ENCODE results near the gene ARHGAP44. TPM values are rescaled to one million over a fixed set of nuclear protein-coding genes. Genes with fewer than 3 reads are reported as not detected.

The ARHGAP44 gene
- polyA plus RNA-seq, 1 donor from 2014 or later = 5.9 TPM

DNA sequence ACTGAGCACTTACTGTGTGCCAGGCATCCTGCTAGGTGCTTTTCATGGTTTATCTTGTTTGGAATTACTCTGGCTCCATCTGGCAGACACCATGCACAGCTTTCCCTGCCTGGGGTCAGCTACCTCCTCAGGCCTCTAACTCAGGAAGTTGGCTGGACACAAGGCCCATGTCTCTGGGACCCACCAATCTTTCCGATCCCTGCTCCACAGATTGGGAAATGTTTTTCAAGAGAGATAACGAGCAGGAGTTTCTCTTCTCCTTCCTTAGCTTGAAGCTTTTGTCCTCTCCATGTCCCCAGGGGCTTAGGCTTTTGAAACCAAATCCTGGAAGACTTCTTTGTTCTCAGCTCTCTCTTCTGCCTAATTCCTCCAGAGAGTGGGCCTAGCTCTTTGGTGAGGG lies 240.0 kb downstream of the ARHGAP44 start:
- Histone ChIP-seq H2AFZ (ENCODE audit: low read depth, low read length) (no peak overlapping the region), H3F3A (ENCODE audit: insufficient read depth, low read length, poor library complexity, severe bottlenecking) (no peaks in the 10 kb centered on the region), H3K27me3 (ENCODE audit: insufficient read depth, low read depth, low read length) (no peaks in the 10 kb centered on the region), H3K27ac (ENCODE audit: low read length) (no peak overlapping the region), H4K20me1 (ENCODE audit: insufficient read depth) (no peaks in the 10 kb centered on the region), H3K4me2 (ENCODE audit: low read length) (no peak overlapping the region), H3K36me3 (ENCODE audit: insufficient read depth, low read length) (no peaks in the 10 kb centered on the region), H3K79me2 (replicated peaks; ENCODE audit: insufficient read depth, low read length) (no peaks in the 10 kb centered on the region), H3K4me3 (ENCODE audit: low read length) (no peak overlapping the region), H3K9me3 (ENCODE audit: low read length) (no peaks in the 10 kb centered on the region), H3K9ac (ENCODE audit: low read length) (no peak overlapping the region), H3K9me2 (ENCODE audit: insufficient read depth, low read length) (no peaks in the 10 kb centered on the region)
- TF ChIP-seq EP300 (conservative IDR thresholded peaks at IDR 0.05; ENCODE audit: poor library complexity, severe bottlenecking) = no peak
- TF ChIP-seq, protein P1, sequence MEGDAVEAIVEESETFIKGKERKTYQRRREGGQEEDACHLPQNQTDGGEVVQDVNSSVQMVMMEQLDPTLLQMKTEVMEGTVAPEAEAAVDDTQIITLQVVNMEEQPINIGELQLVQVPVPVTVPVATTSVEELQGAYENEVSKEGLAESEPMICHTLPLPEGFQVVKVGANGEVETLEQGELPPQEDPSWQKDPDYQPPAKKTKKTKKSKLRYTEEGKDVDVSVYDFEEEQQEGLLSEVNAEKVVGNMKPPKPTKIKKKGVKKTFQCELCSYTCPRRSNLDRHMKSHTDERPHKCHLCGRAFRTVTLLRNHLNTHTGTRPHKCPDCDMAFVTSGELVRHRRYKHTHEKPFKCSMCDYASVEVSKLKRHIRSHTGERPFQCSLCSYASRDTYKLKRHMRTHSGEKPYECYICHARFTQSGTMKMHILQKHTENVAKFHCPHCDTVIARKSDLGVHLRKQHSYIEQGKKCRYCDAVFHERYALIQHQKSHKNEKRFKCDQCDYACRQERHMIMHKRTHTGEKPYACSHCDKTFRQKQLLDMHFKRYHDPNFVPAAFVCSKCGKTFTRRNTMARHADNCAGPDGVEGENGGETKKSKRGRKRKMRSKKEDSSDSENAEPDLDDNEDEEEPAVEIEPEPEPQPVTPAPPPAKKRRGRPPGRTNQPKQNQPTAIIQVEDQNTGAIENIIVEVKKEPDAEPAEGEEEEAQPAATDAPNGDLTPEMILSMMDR (IDR thresholded peaks at IDR 0.05; ENCODE audit: poor library complexity, severe bottlenecking) = no peak
- TF ChIP-seq SMC3 (conservative IDR thresholded peaks at IDR 0.05; ENCODE audit: poor library complexity) = no peak
- no peak for TF ChIP-seq TAF1 (IDR thresholded peaks at IDR 0.05; ENCODE audit: low read depth)
- TF ChIP-seq, protein P2, sequence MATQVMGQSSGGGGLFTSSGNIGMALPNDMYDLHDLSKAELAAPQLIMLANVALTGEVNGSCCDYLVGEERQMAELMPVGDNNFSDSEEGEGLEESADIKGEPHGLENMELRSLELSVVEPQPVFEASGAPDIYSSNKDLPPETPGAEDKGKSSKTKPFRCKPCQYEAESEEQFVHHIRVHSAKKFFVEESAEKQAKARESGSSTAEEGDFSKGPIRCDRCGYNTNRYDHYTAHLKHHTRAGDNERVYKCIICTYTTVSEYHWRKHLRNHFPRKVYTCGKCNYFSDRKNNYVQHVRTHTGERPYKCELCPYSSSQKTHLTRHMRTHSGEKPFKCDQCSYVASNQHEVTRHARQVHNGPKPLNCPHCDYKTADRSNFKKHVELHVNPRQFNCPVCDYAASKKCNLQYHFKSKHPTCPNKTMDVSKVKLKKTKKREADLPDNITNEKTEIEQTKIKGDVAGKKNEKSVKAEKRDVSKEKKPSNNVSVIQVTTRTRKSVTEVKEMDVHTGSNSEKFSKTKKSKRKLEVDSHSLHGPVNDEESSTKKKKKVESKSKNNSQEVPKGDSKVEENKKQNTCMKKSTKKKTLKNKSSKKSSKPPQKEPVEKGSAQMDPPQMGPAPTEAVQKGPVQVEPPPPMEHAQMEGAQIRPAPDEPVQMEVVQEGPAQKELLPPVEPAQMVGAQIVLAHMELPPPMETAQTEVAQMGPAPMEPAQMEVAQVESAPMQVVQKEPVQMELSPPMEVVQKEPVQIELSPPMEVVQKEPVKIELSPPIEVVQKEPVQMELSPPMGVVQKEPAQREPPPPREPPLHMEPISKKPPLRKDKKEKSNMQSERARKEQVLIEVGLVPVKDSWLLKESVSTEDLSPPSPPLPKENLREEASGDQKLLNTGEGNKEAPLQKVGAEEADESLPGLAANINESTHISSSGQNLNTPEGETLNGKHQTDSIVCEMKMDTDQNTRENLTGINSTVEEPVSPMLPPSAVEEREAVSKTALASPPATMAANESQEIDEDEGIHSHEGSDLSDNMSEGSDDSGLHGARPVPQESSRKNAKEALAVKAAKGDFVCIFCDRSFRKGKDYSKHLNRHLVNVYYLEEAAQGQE (IDR thresholded peaks at IDR 0.05; ENCODE audit: borderline replicate concordance) = no peak
- TF ChIP-seq MXI1 (conservative IDR thresholded peaks at IDR 0.05; ENCODE audit: poor library complexity, severe bottlenecking) = no peak
- no peak for TF ChIP-seq RAD21 (conservative IDR thresholded peaks at IDR 0.05)
- no peak for TF ChIP-seq POLR2AphosphoS5 (IDR thresholded peaks at IDR 0.05)
- no peak for TF ChIP-seq EZH2 (IDR thresholded peaks at IDR 0.05; ENCODE audit: borderline replicate concordance, insufficient read depth, low read length, poor library complexity, severe bottlenecking)

DNA sequence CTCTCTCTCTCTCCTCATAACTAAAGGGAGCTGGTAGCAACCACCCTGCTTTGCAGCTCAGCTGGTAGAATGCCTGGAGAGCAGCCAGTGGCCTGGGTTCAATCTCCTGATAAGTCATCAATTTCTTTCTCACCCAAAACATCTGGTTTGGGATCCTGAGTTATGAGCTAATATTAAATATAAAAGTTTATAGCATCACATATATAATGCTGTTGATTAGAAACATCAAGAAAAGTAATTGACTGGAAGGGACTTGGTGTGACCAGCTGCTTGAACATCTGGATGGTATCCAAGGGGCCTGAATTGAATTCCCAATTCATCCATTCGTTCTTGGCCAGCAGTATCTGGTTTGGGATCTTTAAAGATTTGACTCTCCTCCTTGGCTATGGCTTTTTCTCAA lies 240.8 kb downstream of the ARHGAP44 start:
- Histone ChIP-seq H3K36me3 (ENCODE audit: insufficient read depth, low read length) (no peaks in the 10 kb centered on the region), H3K4me3 (ENCODE audit: low read length) (no peak overlapping the region), H3K27me3 (ENCODE audit: insufficient read depth, low read depth, low read length) (no peaks in the 10 kb centered on the region), H3F3A (ENCODE audit: insufficient read depth, low read length, poor library complexity, severe bottlenecking) (no peaks in the 10 kb centered on the region), H3K4me2 (ENCODE audit: low read length) (no peak overlapping the region), H3K9me2 (ENCODE audit: insufficient read depth, low read length) (no peaks in the 10 kb centered on the region), H4K20me1 (ENCODE audit: insufficient read depth) (no peaks in the 10 kb centered on the region), H3K9me3 (ENCODE audit: low read length) (no peaks in the 10 kb centered on the region), H3K79me2 (replicated peaks; ENCODE audit: insufficient read depth, low read length) (no peaks in the 10 kb centered on the region), H2AFZ (ENCODE audit: low read depth, low read length) (no peak overlapping the region), H3K27ac (ENCODE audit: low read length) (no peak overlapping the region), H3K9ac (ENCODE audit: low read length) (no peak overlapping the region)
- TF ChIP-seq POLR2AphosphoS5 (IDR thresholded peaks at IDR 0.05) (no peak), RAD21 (conservative IDR thresholded peaks at IDR 0.05) (no peak), MXI1 (conservative IDR thresholded peaks at IDR 0.05; ENCODE audit: poor library complexity, severe bottlenecking) (no peak), SMC3 (conservative IDR thresholded peaks at IDR 0.05; ENCODE audit: poor library complexity) (no peak)
- TF ChIP-seq, protein P1 (IDR thresholded peaks at IDR 0.05; ENCODE audit: poor library complexity, severe bottlenecking) = no peak
- TF ChIP-seq, protein P2 (IDR thresholded peaks at IDR 0.05; ENCODE audit: borderline replicate concordance) = no peak
